HL-60 (cell line): ENCODE results near the gene FBLN1.

Experiments used
- DNase-seq, 2 experiments: peaks; one replicate each; pipeline ENCODE4 v3.0.0-alpha.2; 2010 to 2020; ENCODE audit warnings: low read depth in 1 of 2, low spot score in 1 of 2
- H3K27ac ChIP-seq: fragments of 250-450 bp; sonication (Bioruptor Pico); replicated peaks from 2 replicates; pipeline ENCODE4 v1.5.1; 2020; ENCODE audit warnings: mild to moderate bottlenecking, moderate library complexity
- H3K27me3 ChIP-seq: fragments of 250-450 bp; sonication (Bioruptor Pico); 2 replicates; pipeline ENCODE4 v1.5.1; 2021; ENCODE audit warnings: mild to moderate bottlenecking, moderate library complexity; ENCODE audit not compliant: insufficient read depth, poor library complexity, severe bottlenecking
- H3K4me3 ChIP-seq: replicated peaks from 2 replicates; pipeline ENCODE4 v1.5.1; 2011; ENCODE audit warnings: mild to moderate bottlenecking, control low read depth, low read length; ENCODE audit not compliant: insufficient read depth
- CTCF ChIP-seq: IDR thresholded peaks from one replicate; pipeline ENCODE4 v1.5.1; 2011; ENCODE audit warnings: low read length, control low read depth, inconsistent platforms; ENCODE audit not compliant: insufficient read depth
- GABPA ChIP-seq: IDR thresholded peaks from 2 replicates; pipeline ENCODE4 v1.6.1; 2012; ENCODE audit warnings: low read depth
- POLR2AphosphoS5 ChIP-seq: IDR thresholded peaks from 2 replicates; pipeline ENCODE4 v1.6.1; 2012; ENCODE audit warnings: low read depth
- REST ChIP-seq: IDR thresholded peaks from 2 replicates; pipeline ENCODE4 v1.6.1; 2012; ENCODE audit warnings: low read depth; ENCODE audit not compliant: insufficient replicate concordance
- SPI1 ChIP-seq: IDR thresholded peaks from 2 replicates; pipeline ENCODE4 v1.6.1; 2012; ENCODE audit warnings: low read depth, mild to moderate bottlenecking, borderline replicate concordance

The FBLN1 gene

GRCh38 chr22:45608763-45609180 lies 106.1 kb downstream of the FBLN1 start:
- H3K27ac ChIP-seq: peak overlapping the region; percentile 19; the same call in 1 of the 2 replicates
- TF ChIP-seq REST (no peak), CTCF (no peak), SPI1 (no peak), POLR2AphosphoS5 (no peak), GABPA (no peak)
- no peaks in the 10 kb centered on the region for H3K27me3 ChIP-seq
- peak in 1 of 2 experiments; percentile 51 for DNase-seq
- no peak overlapping the region for H3K4me3 ChIP-seq

- H3K27ac ChIP-seq: peak overlapping the region; percentile 73
- TF ChIP-seq GABPA (no peak), CTCF (no peak), REST (no peak), POLR2AphosphoS5 (no peak), SPI1 (no peak; the same call in 1 of the 2 replicates)
- H3K27me3 ChIP-seq: no peaks in the 10 kb centered on the region
- DNase-seq: peak; percentile 37 to 77
- H3K4me3 ChIP-seq: no peak overlapping the region
Measured at GRCh38 chr22:45612451-45612901, 109.8 kb downstream of the FBLN1 start.

GRCh38 chr22:45612940-45613339 lies 110.3 kb downstream of the FBLN1 start:
- no peak for TF ChIP-seq SPI1
- TF ChIP-seq POLR2AphosphoS5: no peak
- no peak for TF ChIP-seq CTCF
- no peak for TF ChIP-seq REST
- TF ChIP-seq GABPA: no peak
- no peak for DNase-seq
- Histone ChIP-seq H3K27ac (peak overlapping the region; percentile 73), H3K4me3 (no peak overlapping the region), H3K27me3 (no peaks in the 10 kb centered on the region)
